ENCODE data around the gene TAF5L.
"Not testable (repeated sequence)": the region's sequence is repeated elsewhere in the genome, so short reads cannot be mapped to it uniquely, and the experiment has no call there.

The TAF5L gene

DNA sequence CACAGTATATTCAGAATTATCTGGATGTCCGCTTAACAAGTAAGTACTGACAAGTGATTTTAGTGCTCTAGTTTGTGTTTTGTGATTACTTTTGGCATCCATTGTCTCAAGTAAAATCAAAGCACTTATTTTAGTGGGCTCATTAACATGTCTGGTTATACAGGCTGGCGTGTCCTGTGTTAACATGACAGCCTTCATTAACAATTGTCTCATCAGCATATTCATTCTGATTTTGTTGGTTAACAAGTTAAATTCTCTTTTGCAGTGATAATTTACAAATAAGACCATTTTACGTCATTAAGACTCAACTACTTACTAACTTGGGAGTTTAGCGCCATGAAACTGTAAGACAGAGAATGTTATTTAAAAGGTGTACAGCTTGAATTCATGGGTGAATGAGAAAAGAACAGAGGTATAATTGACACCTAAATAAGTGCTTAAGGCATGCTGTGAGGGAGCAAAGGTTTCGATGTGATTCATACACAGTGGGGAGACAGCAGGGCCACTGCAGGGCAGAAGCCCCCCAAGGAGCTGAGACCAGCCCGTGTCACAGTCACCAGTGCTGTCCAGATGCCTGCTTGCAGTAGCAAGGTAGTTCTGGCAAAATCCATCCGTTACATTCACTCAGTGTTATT lies 22.4 kb downstream of the TAF5L start:
- H3K4me3 Mint-ChIP-seq = no peak overlapping the region
- TF ChIP-seq, protein P1, sequence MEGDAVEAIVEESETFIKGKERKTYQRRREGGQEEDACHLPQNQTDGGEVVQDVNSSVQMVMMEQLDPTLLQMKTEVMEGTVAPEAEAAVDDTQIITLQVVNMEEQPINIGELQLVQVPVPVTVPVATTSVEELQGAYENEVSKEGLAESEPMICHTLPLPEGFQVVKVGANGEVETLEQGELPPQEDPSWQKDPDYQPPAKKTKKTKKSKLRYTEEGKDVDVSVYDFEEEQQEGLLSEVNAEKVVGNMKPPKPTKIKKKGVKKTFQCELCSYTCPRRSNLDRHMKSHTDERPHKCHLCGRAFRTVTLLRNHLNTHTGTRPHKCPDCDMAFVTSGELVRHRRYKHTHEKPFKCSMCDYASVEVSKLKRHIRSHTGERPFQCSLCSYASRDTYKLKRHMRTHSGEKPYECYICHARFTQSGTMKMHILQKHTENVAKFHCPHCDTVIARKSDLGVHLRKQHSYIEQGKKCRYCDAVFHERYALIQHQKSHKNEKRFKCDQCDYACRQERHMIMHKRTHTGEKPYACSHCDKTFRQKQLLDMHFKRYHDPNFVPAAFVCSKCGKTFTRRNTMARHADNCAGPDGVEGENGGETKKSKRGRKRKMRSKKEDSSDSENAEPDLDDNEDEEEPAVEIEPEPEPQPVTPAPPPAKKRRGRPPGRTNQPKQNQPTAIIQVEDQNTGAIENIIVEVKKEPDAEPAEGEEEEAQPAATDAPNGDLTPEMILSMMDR (IDR thresholded peaks at IDR 0.05; ENCODE audit: unreplicated experiment in 3 of 3) = no peak
- H3K36me3 Mint-ChIP-seq (ENCODE audit: low read depth) = peaks cover 73% of the 10 kb centered on the region
- H3K4me1 Mint-ChIP-seq = no peaks in the 10 kb centered on the region
- no peak overlapping the region for H3K27ac Mint-ChIP-seq
- H3K9me3 Mint-ChIP-seq = no peaks in the 10 kb centered on the region
- no peaks in the 10 kb centered on the region for H3K27me3 Mint-ChIP-seq (ENCODE audit: low read depth)

DNA sequence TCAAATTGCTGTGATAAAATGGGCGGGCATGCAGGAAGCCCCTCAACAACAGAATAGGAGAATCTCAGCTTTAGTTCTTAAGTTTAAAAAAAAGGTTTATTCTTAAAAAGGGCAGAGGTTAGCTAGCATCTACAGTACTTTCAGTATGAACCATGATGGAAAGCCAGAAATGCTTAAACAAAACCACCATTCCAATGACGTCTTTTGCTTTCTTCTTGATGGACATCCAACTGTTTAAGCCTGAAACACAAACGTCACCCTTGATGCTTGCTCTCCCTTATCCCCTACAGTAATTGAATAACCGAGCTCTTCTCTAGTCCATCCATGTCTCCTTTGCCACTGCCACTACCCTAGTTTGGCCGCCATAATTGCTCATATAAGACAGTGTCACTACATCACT lies 25.7 kb downstream of the TAF5L start:
- no peaks in the 10 kb centered on the region for H3K9me3 Mint-ChIP-seq
- no peaks in the 10 kb centered on the region for H3K27me3 Mint-ChIP-seq (ENCODE audit: low read depth)
- H3K36me3 Mint-ChIP-seq (ENCODE audit: low read depth) = peaks cover 57% of the 10 kb centered on the region
- no peak overlapping the region for H3K27ac Mint-ChIP-seq
- H3K4me3 Mint-ChIP-seq = no peak overlapping the region
- TF ChIP-seq, protein P1 (IDR thresholded peaks at IDR 0.05; ENCODE audit: unreplicated experiment in 3 of 3) = no peak
- peaks cover 5% of the 10 kb centered on the region for H3K4me1 Mint-ChIP-seq

DNA sequence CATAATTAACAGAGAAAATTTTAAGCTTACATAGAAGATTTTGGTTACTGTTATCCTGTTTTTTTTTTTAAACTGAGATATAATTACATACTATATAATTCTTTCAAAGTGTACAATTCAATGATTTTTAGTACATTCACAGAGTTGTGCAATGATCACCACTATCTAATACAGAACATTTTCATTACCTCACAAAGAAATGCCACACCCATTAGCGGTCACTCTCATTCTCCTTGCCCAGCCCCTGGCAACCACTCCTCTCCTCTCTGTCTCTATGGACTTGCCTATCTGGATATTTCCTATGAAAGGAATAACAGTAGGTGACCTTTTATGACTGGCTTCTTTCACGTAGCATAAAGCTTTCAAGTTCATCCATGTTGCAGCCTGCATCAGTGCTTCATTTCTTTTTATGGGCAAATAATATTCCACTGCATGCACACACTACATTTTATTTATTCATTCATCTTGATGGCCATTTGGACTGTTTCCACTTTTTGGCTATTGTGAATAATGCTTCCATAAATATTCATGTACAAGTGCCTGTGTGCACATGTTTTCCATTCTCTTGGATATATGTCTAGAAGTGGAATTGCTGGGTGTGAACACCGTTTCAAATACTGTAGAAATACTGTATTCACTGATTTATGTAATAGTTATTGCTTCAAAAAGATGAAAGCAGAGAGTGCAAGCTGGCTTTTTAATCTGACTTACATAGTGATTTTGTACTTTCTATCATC lies 26.5 kb downstream of the TAF5L start:
- H3K4me1 Mint-ChIP-seq = peaks cover 5% of the 10 kb centered on the region
- TF ChIP-seq, protein P1 (IDR thresholded peaks at IDR 0.05; ENCODE audit: unreplicated experiment in 3 of 3) = no peak
- no peak overlapping the region for H3K27ac Mint-ChIP-seq
- peaks cover 56% of the 10 kb centered on the region for H3K36me3 Mint-ChIP-seq (ENCODE audit: low read depth)
- H3K9me3 Mint-ChIP-seq = no peaks in the 10 kb centered on the region
- H3K27me3 Mint-ChIP-seq (ENCODE audit: low read depth) = no peaks in the 10 kb centered on the region
- no peak overlapping the region for H3K4me3 Mint-ChIP-seq

DNA sequence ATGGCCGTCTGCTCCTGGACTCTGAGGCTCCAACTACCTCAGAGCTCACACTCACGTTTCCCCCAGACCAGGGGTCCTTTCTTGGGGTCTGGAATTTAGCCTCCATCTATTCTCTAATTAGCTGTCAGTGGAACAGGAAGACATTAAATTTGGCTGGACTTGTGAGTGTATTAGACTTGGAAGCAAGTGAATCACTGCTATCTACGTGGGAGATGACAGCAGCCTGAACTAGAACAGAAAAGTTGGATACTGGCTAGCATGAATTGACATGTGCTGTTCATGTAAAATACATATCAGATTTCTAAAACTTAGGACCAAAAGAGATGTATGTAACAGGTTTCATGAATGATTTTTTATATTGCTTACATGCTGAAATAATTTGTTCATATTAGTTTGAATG lies 28.0 kb downstream of the TAF5L start:
- H3K27me3 Mint-ChIP-seq (ENCODE audit: low read depth) = no peaks in the 10 kb centered on the region
- TF ChIP-seq, protein P1 (IDR thresholded peaks at IDR 0.05; ENCODE audit: unreplicated experiment in 3 of 3) = no peak
- no peaks in the 10 kb centered on the region for H3K9me3 Mint-ChIP-seq
- H3K36me3 Mint-ChIP-seq (ENCODE audit: low read depth) = peaks cover 63% of the 10 kb centered on the region
- peaks cover 5% of the 10 kb centered on the region for H3K4me1 Mint-ChIP-seq
- no peak overlapping the region for H3K4me3 Mint-ChIP-seq
- no peak overlapping the region for H3K27ac Mint-ChIP-seq

DNA sequence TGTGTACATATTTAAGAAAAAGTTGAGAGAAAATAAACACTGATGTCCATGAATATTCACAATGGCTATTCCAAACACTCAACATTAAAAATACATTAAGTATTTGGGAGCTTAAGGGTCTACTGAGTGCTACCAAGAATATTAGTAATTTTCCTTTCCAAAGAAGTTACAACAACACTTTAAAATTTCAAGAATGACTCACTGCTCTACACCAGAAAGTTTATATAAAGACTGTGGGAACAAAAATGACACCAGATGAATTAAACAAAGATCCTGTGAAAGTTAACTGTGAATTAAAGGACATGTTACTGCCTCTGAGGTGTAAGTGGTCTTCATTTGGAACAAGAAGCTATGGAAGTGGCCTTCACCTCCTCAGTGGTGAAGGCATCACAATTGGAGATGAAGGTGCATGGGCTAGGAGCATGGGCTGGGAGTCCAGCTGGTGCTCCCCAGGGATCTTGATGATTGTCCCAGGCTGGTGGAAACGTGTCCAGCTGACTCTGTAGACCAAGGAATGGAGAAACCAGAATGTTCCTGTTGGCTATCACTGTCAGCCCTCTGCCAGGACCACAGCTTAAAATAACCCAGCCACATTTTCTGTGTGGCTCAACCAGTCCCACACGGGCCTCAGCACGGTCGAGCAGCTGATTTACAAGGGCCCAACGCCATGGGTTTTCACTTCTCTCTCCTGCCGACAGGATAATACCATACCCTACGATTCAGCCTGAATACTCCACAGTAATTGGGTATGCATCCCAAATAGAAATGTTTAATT lies 28.8 kb downstream of the TAF5L start:
- peaks cover 5% of the 10 kb centered on the region for H3K4me1 Mint-ChIP-seq
- peaks cover 55% of the 10 kb centered on the region for H3K36me3 Mint-ChIP-seq (ENCODE audit: low read depth)
- H3K27me3 Mint-ChIP-seq (ENCODE audit: low read depth) = no peaks in the 10 kb centered on the region
- no peak overlapping the region for H3K27ac Mint-ChIP-seq
- H3K4me3 Mint-ChIP-seq = no peak overlapping the region
- no peaks in the 10 kb centered on the region for H3K9me3 Mint-ChIP-seq
- TF ChIP-seq, protein P1 (IDR thresholded peaks at IDR 0.05; ENCODE audit: unreplicated experiment in 3 of 3) = no peak

DNA sequence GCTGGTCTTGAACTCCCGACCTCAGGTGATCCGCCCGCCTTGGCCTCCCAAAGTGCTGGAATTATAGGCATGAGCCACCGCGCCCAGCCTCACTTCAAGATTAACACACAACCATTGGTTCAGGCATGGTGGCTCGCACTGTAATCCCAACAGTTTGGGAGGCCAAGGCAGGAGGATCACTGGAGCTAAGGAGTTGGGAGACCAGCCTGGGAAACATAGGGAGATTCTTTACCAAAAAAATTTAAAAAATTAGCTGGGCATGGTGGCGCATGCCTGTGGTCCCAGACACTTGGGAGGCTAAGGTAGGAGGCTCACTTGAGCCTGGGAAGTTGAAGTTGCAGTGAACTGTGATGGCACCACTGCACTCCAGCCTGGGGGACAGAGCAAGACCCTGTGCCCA lies 30.0 kb downstream of the TAF5L start:
- not testable (repeated sequence) for H3K4me3 Mint-ChIP-seq; H3K4me1 Mint-ChIP-seq; H3K9me3 Mint-ChIP-seq; H3K27ac Mint-ChIP-seq; H3K27me3 Mint-ChIP-seq (ENCODE audit: low read depth)
- peaks cover 47% of the 10 kb centered on the region for H3K36me3 Mint-ChIP-seq (ENCODE audit: low read depth)
